GM15510 (cell line): ENCODE data around the gene SCGB1C2.
"Not testable (repeated sequence)": the region's sequence is repeated elsewhere in the genome, so short reads cannot be mapped to it uniquely, and the experiment has no call there.

Experiments used
- POLR2A ChIP-seq: IDR thresholded peaks from 3 replicates; pipeline ENCODE4 v1.6.1; 2011; ENCODE audit warnings: borderline replicate concordance; ENCODE audit not compliant: insufficient read length; ENCODE audit errors: extremely low read depth

SCGB1C2 gene

GRCh38 chr17:137166-137807 lies at the start of gene SCGB1C2:
TSS of gene SCGB1C2 (plus strand) at chr17:137569. CDS start at chr17:137591, 22 bp downstream.
- not testable (repeated sequence) for TF ChIP-seq POLR2A

- TF ChIP-seq POLR2A: no peak
These were observed 4.8 kb downstream of the SCGB1C2 start for GRCh38 chr17:142102-142661.

- TF ChIP-seq POLR2A: no peak
These were observed 5.8 kb downstream of the SCGB1C2 start for GRCh38 chr17:142876-143784.

- no peak for TF ChIP-seq POLR2A
These were observed 6.5 kb downstream of the SCGB1C2 start for GRCh38 chr17:143785-144281.

- TF ChIP-seq POLR2A: no peak
These were observed 7.7 kb downstream of the SCGB1C2 start for GRCh38 chr17:144936-145670.

GRCh38 chr17:145671-146541 lies 8.5 kb downstream of the SCGB1C2 start:
- no peak for TF ChIP-seq POLR2A

GRCh38 chr17:146546-146945 lies 9.2 kb downstream of the SCGB1C2 start:
- no peak for TF ChIP-seq POLR2A

GRCh38 chr17:146983-147761 lies 9.8 kb downstream of the SCGB1C2 start:
- TF ChIP-seq POLR2A: no peak

GRCh38 chr17:147796-148740 lies 10.7 kb downstream of the SCGB1C2 start:
- TF ChIP-seq POLR2A: no peak

GRCh38 chr17:148757-149156 lies 11.4 kb downstream of the SCGB1C2 start:
- no peak for TF ChIP-seq POLR2A

GRCh38 chr17:149231-149630 lies 11.9 kb downstream of the SCGB1C2 start:
- no peak for TF ChIP-seq POLR2A
